NK-92 treated with Interleukin-12 subunit alpha and Interleukin-12 subunit beta, amount 100 ng/mL, for 24 hours (cell line): ENCODE data around the gene THAP2.
"Not testable (repeated sequence)": the region's sequence is repeated elsewhere in the genome, so short reads cannot be mapped to it uniquely, and the experiment has no call there.

Source experiments
- DNase-seq: peaks from one replicate; lab custom pipeline; 2025; lab: John Stamatoyannopoulos, UW

The THAP2 gene

GRCh38 chr12:71662849-71663560 is 1.1 kb upstream of the THAP2 start:
- peak; percentile 57 for DNase-seq

DNA sequence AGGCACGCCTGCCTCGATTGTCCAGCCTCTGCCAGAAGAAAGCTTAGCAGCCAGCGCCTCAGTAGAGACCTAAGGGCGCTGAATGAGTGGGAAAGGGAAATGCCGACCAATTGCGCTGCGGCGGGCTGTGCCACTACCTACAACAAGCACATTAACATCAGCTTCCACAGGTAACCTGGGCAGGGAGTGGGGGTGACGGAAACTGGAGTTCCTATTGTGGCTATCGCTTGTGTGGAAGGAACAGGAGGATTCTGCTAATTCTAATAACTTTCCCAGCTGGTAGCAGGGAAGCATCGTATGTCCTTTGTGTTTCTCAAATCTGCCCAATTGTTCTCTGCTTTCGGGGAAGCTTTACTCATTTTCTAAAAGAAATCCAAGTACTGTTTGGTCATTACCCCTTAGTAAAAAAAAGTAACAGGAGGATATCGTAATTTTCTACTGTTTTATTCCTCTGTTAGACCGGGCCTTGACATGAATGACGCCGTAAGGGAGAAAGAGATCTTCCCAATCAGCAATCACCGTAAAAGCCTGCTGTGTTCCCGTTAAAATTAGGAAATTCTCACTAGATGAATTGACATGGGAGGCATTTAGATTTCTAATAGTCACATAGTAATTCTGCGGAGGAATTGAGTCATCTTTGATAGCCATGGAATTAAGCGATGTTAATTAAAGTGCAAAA is 449 bp downstream of the THAP2 start:
- no peak for DNase-seq

DNA sequence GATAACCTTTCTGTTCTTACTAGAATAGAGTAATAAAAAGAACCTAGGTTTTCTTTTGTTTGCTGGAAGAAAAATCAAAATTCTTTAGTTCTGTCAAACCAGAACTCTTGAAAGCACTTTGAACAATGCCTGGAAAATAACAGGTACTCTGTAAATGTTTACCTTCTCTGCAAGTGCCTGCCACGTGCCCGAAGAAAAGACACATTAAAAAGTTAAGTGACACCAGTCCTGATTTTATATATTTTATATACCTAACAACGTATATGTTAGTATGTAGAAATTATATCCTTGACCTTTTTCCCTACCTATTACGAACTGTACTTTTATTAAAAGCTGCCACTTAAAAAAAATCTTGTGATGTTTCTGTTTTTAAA is 976 bp downstream of the THAP2 start:
- DNase-seq = no peak

- DNase-seq = no peak
Observed at GRCh38 chr12:71666259-71666658, 2.2 kb downstream of the THAP2 start.

GRCh38 chr12:71671311-71671710 is 7.2 kb downstream of the THAP2 start:
- no peak for DNase-seq

DNA sequence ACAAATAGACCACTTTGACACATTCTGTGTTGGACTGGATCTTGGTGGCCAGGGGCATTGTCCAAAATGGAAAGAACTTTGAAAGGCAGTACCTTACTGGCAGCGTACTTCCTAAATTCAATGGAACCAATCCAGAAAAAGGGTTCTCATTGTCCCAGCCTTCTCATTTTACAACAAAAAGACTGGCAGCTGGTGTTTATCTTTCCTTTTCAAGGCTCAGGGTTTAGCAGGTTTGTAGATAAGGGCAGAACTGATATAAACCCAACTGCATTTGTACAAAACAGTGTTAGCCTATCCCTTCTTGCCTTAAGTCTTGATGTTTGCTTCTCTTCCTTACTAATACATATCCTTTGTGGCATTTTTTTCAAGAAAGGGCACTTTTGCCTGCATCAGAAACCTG is 7.7 kb downstream of the THAP2 start:
- DNase-seq = no peak

- DNase-seq = no peak
Observed at GRCh38 chr12:71682466-71682865, 18.4 kb downstream of the THAP2 start.

DNA sequence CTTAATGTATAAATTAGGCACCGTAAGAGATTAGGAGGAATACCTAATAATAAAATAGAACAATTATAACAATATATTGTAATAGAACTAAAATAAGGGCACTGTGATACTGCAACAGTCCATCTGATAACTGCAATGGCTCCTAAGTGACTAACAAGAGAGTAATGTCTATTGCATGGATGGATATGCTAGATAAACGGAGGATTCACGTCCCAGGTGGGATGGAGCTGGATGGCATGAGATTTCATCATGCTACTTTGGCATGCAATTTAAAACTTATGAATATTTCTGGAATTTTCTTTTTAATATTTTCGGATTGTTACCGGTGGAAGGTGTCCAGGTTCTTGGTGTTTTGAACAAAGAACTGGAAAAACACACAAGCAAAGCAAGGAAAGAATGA is 19.5 kb downstream of the THAP2 start:
- DNase-seq = no peak

GRCh38 chr12:71684081-71684480 is 20.0 kb downstream of the THAP2 start:
- DNase-seq = no peak

DNA sequence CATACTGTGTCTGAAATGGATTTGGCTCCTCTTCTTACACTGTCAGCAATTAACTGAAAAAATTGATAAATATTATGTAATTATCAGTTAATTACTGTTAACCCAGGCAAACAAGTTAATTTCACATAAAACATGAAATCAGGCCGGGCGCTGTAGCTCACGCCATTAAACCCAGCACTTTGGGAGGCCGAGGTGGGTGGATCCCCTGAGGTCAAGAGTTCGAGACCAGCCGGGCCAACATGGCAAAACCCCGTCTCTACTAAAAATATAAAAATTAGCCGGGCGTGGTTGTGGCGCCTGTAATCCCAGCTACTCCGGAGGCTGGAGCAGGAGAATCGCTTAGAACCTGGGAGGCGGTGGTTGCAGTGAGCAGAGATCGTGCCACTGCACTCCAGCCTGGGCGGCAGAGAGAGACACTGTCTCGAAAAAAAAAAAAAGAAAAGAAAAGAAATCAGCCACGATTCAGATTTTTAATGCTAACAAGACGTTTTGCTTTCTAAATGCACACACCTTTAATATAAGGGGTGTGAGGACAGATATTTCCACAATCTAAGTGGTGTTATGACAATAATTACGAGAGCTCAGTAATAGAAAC is 21.3 kb downstream of the THAP2 start:
- no peak for DNase-seq

GRCh38 chr12:71685914-71686657 is 22.0 kb downstream of the THAP2 start, which contains the start of gene TMEM19:
Gene TMEM19 (plus strand): TSS chr12:71686082. CDS start chr12:71686681, 599 bp downstream.
- peak; percentile 88 for DNase-seq

- DNase-seq = no peak
Observed at GRCh38 chr12:71686658-71687025, 22.5 kb downstream of the THAP2 start.

DNA sequence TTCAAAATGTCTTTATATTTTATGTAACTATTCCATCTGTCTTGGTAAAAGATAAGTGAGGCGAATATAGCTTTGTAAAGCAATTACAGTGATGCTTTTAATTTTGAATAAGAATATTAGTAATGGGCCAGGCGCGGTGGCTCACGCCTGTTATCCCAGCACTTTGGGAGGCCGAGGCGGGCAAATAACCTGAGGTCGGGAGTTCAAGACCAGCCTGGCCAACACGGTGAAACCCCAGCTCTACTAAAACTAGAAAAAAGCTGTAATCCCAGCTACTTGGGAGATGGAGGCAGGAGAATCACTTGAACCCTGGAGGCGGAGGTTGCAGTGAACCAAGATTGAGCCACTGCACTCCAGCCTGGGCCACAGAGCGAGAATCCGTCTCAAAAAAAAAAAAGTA is 23.1 kb downstream of the THAP2 start:
- DNase-seq = not testable (repeated sequence)

DNA sequence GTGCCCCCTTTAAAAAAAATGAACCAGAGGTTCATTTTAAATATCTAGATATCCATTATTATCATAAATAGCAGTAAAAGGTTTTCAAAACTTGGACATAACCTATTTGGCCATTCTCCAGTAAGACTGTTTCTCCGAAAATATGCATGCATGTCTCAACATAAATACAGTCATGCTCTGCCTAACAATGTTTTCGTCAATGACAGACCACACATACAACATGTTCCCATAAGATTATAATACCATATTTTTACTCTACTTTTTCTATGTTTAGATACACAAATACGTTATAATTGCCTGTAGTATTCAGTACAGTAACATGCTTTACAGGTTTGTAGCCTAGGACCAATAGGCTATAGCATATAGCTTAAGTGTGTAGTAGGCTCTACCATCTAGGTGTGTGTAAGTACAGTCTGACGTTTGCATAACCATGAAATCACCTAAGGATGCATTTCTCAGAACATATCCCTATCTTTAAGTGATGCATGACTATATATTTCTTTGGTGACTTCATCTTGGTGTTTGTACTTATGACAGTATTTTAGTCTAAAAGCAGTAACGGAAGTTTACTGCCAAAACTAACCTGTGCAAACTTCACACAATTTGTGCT is 25.0 kb downstream of the THAP2 start:
- DNase-seq = no peak

GRCh38 chr12:71691504-71692129 is 27.5 kb downstream of the THAP2 start:
- DNase-seq = no peak

DNA sequence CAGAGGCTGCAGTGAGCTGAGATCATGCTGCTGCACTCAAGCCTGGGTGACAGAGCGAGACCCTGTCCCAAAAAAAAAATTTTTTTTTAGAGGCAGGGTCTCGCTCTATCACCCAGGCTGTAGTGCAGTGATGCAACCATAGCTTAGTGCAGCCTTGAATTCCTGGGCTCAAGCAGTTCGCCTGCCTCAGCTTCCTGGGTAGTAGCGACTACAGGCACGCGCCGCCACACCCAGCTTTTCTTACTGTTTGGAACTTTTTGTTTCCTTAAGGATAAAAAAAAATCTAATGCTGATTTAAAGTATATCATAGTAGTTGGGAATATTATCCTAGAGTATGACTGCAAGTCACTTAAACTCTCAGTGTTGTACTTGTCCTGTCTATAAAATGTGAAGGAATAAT is 29.0 kb downstream of the THAP2 start:
- DNase-seq = no peak

GRCh38 chr12:71693651-71694050 is 29.6 kb downstream of the THAP2 start:
- DNase-seq = not testable (repeated sequence)

DNA sequence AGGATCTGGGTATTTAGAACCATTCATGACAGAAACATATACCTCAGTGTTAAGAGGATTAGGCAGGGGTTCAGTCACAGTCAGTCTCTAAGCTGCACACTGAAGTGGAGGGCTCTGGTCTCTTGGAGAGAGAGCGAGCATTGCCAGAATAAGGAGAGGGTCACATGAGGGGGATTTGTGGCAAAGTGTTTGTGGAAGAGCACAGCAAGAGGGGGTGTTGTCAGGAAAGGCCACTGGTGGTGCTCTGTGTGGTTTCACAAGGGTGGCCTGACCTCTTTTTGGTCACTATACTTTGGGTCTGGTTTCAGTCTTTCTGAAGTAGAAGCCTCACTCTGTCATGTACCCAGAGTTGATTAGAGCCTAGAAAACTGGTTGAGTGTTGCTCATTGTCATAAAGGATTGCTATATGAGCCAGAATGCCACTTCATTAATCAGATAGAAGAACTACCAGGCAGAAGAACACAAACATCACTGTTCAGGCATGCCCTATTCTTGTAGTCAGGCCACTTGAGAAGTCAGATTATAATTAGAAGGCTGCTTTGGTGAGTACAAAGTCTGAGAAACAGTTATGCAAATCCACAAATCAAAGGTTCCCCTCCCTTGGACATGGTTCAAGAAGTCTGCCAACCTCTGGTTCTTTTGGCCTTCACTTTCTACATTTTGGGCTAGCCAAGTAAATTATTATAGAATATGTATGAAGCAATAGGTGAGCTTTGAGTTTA is 30.2 kb downstream of the THAP2 start:
- no peak for DNase-seq

- no peak for DNase-seq
Observed at GRCh38 chr12:71695782-71696181, 31.7 kb downstream of the THAP2 start.

GRCh38 chr12:71702181-71702580 is 38.1 kb downstream of the THAP2 start:
- not testable (repeated sequence) for DNase-seq

DNA sequence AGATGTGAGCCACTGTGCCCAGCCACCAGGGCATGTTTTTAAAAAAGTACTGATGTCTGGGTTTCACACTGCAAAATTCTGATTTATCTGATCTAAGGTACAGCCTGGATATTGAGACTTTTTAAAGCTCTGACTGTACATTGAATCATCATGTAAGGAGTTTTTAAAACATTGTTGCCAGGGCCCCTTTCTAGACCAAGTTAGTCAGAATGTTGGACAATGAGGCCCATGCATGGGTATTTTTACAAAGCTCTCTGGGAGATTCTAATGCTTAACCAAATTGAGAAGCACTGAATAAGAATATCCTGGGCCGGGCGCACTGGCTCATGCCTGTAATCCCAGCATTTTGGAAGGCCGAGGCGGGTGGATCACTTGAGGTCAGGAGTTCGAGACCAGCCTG is 38.5 kb downstream of the THAP2 start:
- DNase-seq = no peak
